Daoy (cell line): Measurements from ENCODE around the gene MAGEL2. TPM values are rescaled to one million over a fixed set of nuclear protein-coding genes. Genes with fewer than 3 reads are reported as not detected.
"Not testable (repeated sequence)": the region's sequence is repeated elsewhere in the genome, so short reads cannot be mapped to it uniquely, and the experiment has no call there.

Experiments
- DNase-seq: peaks from one replicate; pipeline ENCODE4 v3.0.0-alpha.2; 2015; ENCODE audit warnings: low read depth
- total RNA-seq: library from RNA; depleted of rRNA; stranded (reverse); fragments of >200 nt; shearing (Covaris generic); gene quantifications from 2 replicates; pipeline ENCODE4 v1.2.3, GENCODE V29; 2014; rRNA removed

The MAGEL2 gene
- total RNA-seq, 1 experiment from 2014 or later = 0.74 TPM

DNA sequence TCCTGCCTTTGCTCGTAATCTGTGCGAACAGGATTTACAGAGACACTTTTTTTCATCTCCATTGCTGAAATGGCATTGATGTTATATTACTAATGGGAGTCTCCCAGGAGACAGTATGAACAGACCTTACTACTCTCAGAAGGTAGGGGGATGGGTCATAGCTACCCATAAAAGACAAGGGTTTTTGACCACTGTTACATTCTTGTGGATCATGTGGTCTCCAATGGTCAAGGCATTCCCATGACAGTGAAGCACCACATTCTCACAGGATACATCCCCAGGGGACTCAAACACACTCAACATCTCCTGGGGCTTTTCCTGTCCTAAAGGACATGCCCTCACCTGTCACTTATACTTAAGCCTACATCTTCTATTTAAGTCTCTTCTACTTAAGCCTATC, 41.4 kb downstream of the MAGEL2 start:
- DNase-seq = peak; percentile 11

DNA sequence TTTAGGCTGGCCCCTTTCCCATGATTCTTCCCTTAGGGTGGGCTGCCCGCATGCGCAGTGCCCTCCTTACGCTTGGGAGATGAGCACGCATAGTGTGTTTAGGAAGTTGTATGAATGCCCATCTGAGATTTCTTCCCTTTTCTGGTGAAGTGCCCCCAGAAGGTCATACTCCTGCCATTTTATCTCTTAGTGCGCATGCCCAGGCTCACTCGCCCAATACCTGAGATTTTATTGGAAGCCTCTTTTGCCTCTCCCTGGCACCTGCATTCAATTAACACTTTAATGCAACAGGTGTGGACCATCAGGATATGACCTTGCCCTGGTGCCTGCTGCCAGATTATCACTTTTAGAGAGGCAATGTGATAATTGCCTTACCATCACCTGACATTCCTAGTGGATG, 45.5 kb downstream of the MAGEL2 start:
- DNase-seq = no peak

DNA sequence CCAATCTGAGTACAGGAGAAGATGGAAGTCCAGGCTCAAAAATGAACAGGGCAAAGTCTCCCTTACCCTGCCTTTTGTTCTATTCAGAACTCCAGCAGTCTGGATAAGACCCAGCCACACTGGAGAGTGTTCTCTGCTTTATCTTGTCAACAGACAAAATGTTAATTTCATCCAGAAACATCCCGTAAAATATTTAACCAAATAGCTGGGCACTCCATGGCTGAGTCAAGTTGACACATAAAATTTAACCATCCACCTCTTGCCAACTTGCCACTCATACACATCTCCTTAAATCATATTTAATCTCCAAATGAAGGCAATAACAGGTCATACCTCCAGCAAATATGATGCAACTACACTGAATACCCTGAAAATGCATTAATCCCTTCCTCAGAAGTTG, 48.6 kb downstream of the MAGEL2 start:
- DNase-seq = no peak

DNA sequence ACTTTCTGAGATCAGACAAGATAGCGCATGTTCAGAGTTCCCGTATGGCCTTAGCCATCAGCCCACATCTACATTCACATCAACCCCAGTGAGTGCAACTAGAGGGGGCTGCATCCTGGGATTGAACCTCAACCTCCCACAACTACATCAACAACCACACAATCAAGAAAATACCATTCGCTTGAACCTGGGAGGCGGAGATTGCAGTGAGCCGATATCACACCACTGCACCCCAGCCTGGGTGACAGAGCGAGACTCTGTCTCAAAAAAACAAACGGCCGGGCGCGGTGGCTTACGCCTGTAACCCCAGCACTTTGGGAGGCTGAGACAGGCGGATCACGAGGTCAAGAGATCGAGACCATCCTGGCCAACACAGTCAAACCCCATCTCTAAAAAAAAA, 50.4 kb downstream of the MAGEL2 start:
- not testable (repeated sequence) for DNase-seq

DNA sequence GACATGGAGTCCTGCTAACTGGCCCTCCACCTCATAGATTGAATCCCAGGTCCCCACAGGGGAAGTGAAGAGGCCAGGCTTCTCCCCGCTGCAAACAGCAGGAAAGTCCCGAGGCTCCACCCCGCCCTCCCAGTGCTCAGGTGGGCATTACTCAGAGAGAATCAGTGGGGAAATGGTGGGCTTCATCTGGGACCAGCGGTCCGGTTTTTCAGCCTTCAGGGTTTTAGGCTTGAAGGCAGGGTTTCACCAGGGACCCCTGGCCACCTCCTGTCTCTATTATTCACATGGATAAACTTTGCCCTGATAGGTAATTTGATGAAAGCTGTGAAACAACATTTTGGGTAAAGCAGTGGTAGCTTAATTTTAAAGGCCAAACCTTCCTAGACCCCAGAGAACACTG, 50.9 kb downstream of the MAGEL2 start:
- no peak for DNase-seq

DNA sequence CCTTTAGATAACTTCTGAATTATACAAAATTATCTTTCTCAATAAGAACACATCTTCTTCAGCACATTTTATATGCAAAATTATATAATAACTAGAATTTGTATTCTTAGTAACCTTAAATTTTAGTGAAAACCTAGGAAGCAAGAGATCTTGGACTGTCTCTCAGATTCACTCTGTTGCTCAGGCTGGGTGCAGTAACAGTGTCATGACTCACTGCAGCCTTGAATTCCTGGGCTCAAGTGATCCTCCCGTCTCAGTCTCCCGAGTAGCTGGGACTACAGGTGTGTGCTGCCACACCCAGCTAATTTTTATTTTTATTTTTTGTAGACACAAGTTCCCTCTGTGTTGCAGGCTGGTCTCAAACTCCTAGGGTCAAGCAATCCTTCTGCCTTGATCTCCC, 52.3 kb downstream of the MAGEL2 start:
- DNase-seq = no peak

DNA sequence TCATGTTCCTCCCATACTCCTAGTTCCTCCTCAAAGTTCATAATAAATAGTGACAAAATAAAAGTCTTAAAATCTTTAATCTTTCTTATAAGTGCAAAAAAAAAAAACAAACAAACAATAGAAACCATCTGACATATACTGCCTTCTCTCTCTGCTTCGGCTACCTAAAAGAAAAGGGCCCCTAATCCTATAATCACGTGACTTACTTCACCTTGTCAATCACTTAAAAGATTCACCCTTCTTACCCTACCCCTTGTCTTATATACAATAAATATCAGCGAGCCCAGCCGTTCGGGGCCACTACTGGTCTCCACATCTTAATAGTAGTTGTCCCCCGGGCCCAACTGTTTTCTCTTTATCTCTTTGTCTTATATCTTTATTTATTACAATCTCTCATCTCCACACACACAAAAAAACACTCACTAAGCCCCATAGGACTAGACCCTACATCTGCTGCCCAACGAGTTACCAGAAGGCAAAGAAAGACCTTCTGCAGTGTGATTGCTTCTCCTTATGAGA, 53.4 kb downstream of the MAGEL2 start:
- no peak for DNase-seq

Other genes starting within 250 kb of the MAGEL2 start
- not detected in 2 replicates for gene GOLGA6L2, start 200.6 kb downstream of the MAGEL2 start, total RNA-seq
- gene MKRN3, start 82.2 kb downstream of the MAGEL2 start, total RNA-seq = 12.1 and 15.0 TPM in 2 replicates
- gene NDN, start 39.4 kb upstream of the MAGEL2 start, total RNA-seq = 139 and 158 TPM in 2 replicates